IMR-90 (cell line): ENCODE measurements around the gene COL24A1. TPM values are rescaled to one million over a fixed set of nuclear protein-coding genes. Genes with fewer than 3 reads are reported as not detected.
A peak's percentile ranks its signal among the peaks of the same experiment; 100 is the strongest.

ENCODE experiments used
- ATAC-seq: fragments of 200-7000 bp; cut with Tn5 transposase; 2 replicates; pipeline ENCODE4 v1.9.1; 2020; ENCODE audit warnings: low read depth, mild to moderate bottlenecking, moderate library complexity
- BruUV-seq: library from RNA; stranded (reverse); fragments of 400-500 nt; replicated peaks from 2 replicates; lab custom pipeline; 2021; lab: Mats Ljungman, UMichigan
- CTCF ChIA-PET: fragments of 300-600 bp; formaldehyde crosslinking; extraction: SDS; loops from one replicate; lab custom pipeline; 2021; ENCODE audit warnings: antibody characterized with exemption; lab: Yijun Ruan, JAX
- POLR2A ChIA-PET: fragments of 300-600 bp; sonication (Branson Sonifier 250); formaldehyde crosslinking; loops from one replicate; lab custom pipeline; 2022; ENCODE audit warnings: antibody characterized with exemption; ENCODE audit not compliant: unreplicated experiment; lab: Charles Lee
- DNase-seq: peaks from one replicate; pipeline ENCODE4 v3.0.0; 2013
- H2AFZ ChIP-seq: replicated peaks from 2 replicates; pipeline ENCODE3; 2013; ENCODE audit warnings: low read length, mild to moderate bottlenecking; ENCODE audit not compliant: poor library complexity
- H2AK5ac ChIP-seq: 2 replicates; pipeline ENCODE4 v1.6.1; 2013; ENCODE audit warnings: low read depth, low read length, inconsistent platforms
- H2AK9ac ChIP-seq: replicated peaks from 2 replicates; pipeline ENCODE3; 2013; ENCODE audit warnings: mild to moderate bottlenecking, low read depth, low read length, moderate library complexity; ENCODE audit not compliant: poor library complexity
- H2BK120ac ChIP-seq: 2 replicates; pipeline ENCODE4 v1.6.1; 2013; ENCODE audit warnings: low read depth, low read length, inconsistent platforms
- H2BK15ac ChIP-seq: 3 replicates; pipeline ENCODE4 v1.6.1; 2013; ENCODE audit warnings: low read depth, low read length, inconsistent platforms
- H2BK20ac ChIP-seq: 2 replicates; pipeline ENCODE4 v1.6.1; 2013; ENCODE audit warnings: low read depth, mild to moderate bottlenecking, inconsistent platforms, low read length, moderate library complexity
- H2BK5ac ChIP-seq: 2 replicates; pipeline ENCODE4 v1.6.1; 2013; ENCODE audit warnings: mild to moderate bottlenecking, low read depth, low read length, inconsistent platforms; ENCODE audit not compliant: poor library complexity, severe bottlenecking
- H3K14ac ChIP-seq: replicated peaks from 2 replicates; pipeline ENCODE4 v1.6.1; 2013; ENCODE audit warnings: low read depth, low read length, inconsistent platforms
- H3K18ac ChIP-seq: 2 replicates; pipeline ENCODE4 v1.6.1; 2013; ENCODE audit warnings: low read depth, low read length, control low read depth
- H3K23ac ChIP-seq: 2 replicates; pipeline ENCODE4 v1.6.1; 2013; ENCODE audit warnings: low read depth, low read length, inconsistent platforms
- H3K27ac ChIP-seq: 2 replicates; pipeline ENCODE4 v1.5.1; 2013; ENCODE audit warnings: mild to moderate bottlenecking, control low read depth, low read length; ENCODE audit not compliant: insufficient read depth
- H3K27me3 ChIP-seq: 2 replicates; pipeline ENCODE4 v1.6.1; 2013; ENCODE audit warnings: low read length; ENCODE audit not compliant: control insufficient read depth, insufficient read depth
- H3K36me3 ChIP-seq: 2 replicates; pipeline ENCODE4 v1.6.1; 2013; ENCODE audit warnings: low read length, mixed read lengths; ENCODE audit not compliant: control insufficient read depth, insufficient read depth
- H3K4ac ChIP-seq: 2 replicates; pipeline ENCODE4 v1.6.1; 2013; ENCODE audit warnings: low read depth, low read length, inconsistent platforms
- H3K4me1 ChIP-seq: 2 replicates; pipeline ENCODE4 v1.6.1; 2013; ENCODE audit warnings: low read length, mixed read lengths; ENCODE audit not compliant: control insufficient read depth, insufficient read depth
- H3K4me2 ChIP-seq: 2 replicates; pipeline ENCODE4 v1.6.1; 2013; ENCODE audit warnings: low read depth, mild to moderate bottlenecking, control low read depth, low read length, moderate library complexity
- H3K4me3 ChIP-seq: 2 replicates; pipeline ENCODE4 v1.5.1; 2013; ENCODE audit warnings: low read depth, mild to moderate bottlenecking, control low read depth, low read length, moderate library complexity; ENCODE audit not compliant: insufficient read depth
- H3K56ac ChIP-seq: 2 replicates; pipeline ENCODE4 v1.6.1; 2013; ENCODE audit warnings: low read length, inconsistent platforms; ENCODE audit not compliant: insufficient read depth; ENCODE audit errors: extremely low read depth
- H3K79me1 ChIP-seq, 2 experiments: 2 replicates each; pipeline ENCODE4 v1.6.1; 2013; ENCODE audit warnings: low read length in 2 of 2, inconsistent platforms in 1 of 2, low read depth in 1 of 2
- H3K9ac ChIP-seq: 2 replicates; pipeline ENCODE4 v1.6.1; 2013; ENCODE audit warnings: low read depth, low read length, control low read depth
- H3K9me1 ChIP-seq: 2 replicates; pipeline ENCODE4 v1.6.1; 2013; ENCODE audit warnings: low read length, inconsistent platforms; ENCODE audit not compliant: insufficient read depth
- H3K9me3 ChIP-seq: 2 replicates; pipeline ENCODE4 v1.6.1; 2013; ENCODE audit warnings: low read length; ENCODE audit not compliant: control insufficient read depth, insufficient read depth
- H4K20me1 ChIP-seq: 2 replicates; pipeline ENCODE4 v1.6.1; 2013; ENCODE audit warnings: low read length, inconsistent platforms; ENCODE audit not compliant: insufficient read depth
- H4K5ac ChIP-seq: 2 replicates; pipeline ENCODE4 v1.6.1; 2013; ENCODE audit warnings: mild to moderate bottlenecking, low read depth, low read length, control low read depth
- H4K8ac ChIP-seq, 2 experiments: 2 replicates each; pipeline ENCODE4 v1.6.1; 2013; ENCODE audit warnings: low read depth in 2 of 2, low read length in 2 of 2, control low read depth in 1 of 2, inconsistent platforms in 1 of 2
- H4K91ac ChIP-seq: 2 replicates; pipeline ENCODE4 v1.6.1; 2013; ENCODE audit warnings: low read depth, low read length, inconsistent platforms; ENCODE audit not compliant: insufficient read depth
- CHD1 ChIP-seq: IDR thresholded peaks from 2 replicates; pipeline ENCODE4 v1.6.1; 2012; ENCODE audit warnings: low read depth, low read length, improper control_type of control experiment
- MAFK ChIP-seq: IDR thresholded peaks from 2 replicates; pipeline ENCODE4 v1.6.1; 2012; ENCODE audit warnings: low read depth, low read length, improper control_type of control experiment
- MAZ ChIP-seq: IDR thresholded peaks from 2 replicates; pipeline ENCODE4 v1.6.1; 2012; ENCODE audit warnings: low read depth, mild to moderate bottlenecking, low read length, improper control_type of control experiment, moderate library complexity, borderline replicate concordance
- MXI1 ChIP-seq: IDR thresholded peaks from 2 replicates; pipeline ENCODE4 v1.6.1; 2012; ENCODE audit warnings: low read depth, mild to moderate bottlenecking, low read length, moderate library complexity, borderline replicate concordance
- NFE2L2 ChIP-seq: fragments of 150-350 bp; IDR thresholded peaks from 2 replicates; pipeline ENCODE4 v1.6.1; 2016; ENCODE audit warnings: low read depth, mild to moderate bottlenecking, low read length
- POLR2A ChIP-seq: IDR thresholded peaks from 2 replicates; pipeline ENCODE4 v1.6.1; 2012; ENCODE audit warnings: mild to moderate bottlenecking, low read depth, low read length
- RAD21 ChIP-seq: IDR thresholded peaks from 2 replicates; pipeline ENCODE4 v1.6.1; 2012; ENCODE audit warnings: low read length, improper control_type of control experiment
- RFX5 ChIP-seq: IDR thresholded peaks from 2 replicates; pipeline ENCODE4 v1.8.0; 2012; ENCODE audit warnings: low read depth, mild to moderate bottlenecking, low read length, moderate library complexity
- WGBS, 2 experiments: methylation state at CpG; one replicate each; pipeline versions ENCODE4 v1.1.5 to v1.1.7; 2013; ENCODE audit warnings: missing lambda C conversion rate in 2 of 2; ENCODE audit not compliant: insufficient read length in 1 of 2; ENCODE audit errors: extremely low coverage in 2 of 2; 5-methylcytosine and 5-hydroxymethylcytosine counted together
- dilution Hi-C: fragments of 300-500 bp; cut with HindIII; formaldehyde crosslinking; loops from one replicate; pipeline ENCODE4 v1.14.3; 2018; ENCODE audit warnings: low sequenced_read_pairs; ENCODE audit not compliant: unreplicated experiment
- in situ Hi-C: fragments of 300-500 bp; cut with MboI; formaldehyde crosslinking; loops from 3 replicates; pipeline ENCODE4 v1.14.3; 2019; ENCODE audit warnings: low sequenced_read_pairs, inconsistent platforms, mixed read lengths
- intact Hi-C: fragments of 100-400 bp; cut with micrococcal nuclease; formaldehyde crosslinking; loops from 2 replicates; pipeline ENCODE4 v1.10.0; 2022
- polyA plus RNA-seq, 3 experiments: library from polyadenylated mRNA; depleted of rRNA; stranded (reverse); fragments of >200 nt; gene quantifications; 2 replicates each; pipeline ENCODE4 v1.2.3, GENCODE V29; 2012; ENCODE audit warnings: low replicate concordance in 1 of 3
- total RNA-seq: library from RNA; depleted of rRNA; stranded (reverse); fragments of >200 nt; gene quantifications from 2 replicates; pipeline ENCODE4 v1.2.3, GENCODE V29; 2012
- TF ChIP-seq, protein P1 (sequence below): fragments of 150-350 bp; IDR thresholded peaks from 2 replicates; pipeline ENCODE4 v1.6.1; 2016; ENCODE audit warnings: low read depth, mild to moderate bottlenecking, low read length, moderate library complexity, borderline replicate concordance
- TF ChIP-seq, protein P2 (sequence below): conservative IDR thresholded peaks from 2 replicates; pipeline ENCODE4 v1.5.1; 2012; ENCODE audit warnings: mild to moderate bottlenecking, low read depth, low read length, improper control_type of control experiment

Gene COL24A1
- total and polyA plus RNA-seq, 2 of the 4 experiments (the other 2 are of a cell fraction), result 1.4 to 2.2 TPM

DNA sequence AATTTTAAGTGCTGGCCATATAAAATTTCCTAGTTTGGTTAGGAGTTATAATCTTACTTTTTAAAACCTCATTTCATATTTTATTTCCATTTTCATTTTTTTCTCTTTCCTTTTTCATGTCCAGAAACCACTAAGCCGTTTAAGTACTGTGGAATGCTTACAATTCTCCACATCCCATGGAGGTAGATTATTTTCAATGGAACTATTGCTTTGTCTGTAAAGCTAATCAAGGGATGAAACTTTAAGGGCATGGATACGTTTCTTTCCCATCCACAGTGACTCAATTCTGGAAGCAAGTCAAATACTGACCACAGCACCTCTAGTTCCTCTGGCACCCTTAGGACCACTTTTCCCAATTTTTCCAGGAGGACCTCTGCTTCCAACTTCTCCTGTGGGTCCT lies 309.2 kb downstream of the COL24A1 start:
- Histone ChIP-seq H4K91ac (no peak overlapping the region; the same call in 1 of the 2 replicates), H3K79me1 (no peaks in the 10 kb centered on the region), H3K36me3 (no peaks in the 10 kb centered on the region), H4K20me1 (no peaks in the 10 kb centered on the region), H3K27me3 (no peaks in the 10 kb centered on the region), H3K14ac (no peak overlapping the region), H2BK15ac (no peak overlapping the region), H4K5ac (no peak overlapping the region), H3K4ac (0 out of 2 replicates have a peak overlapping the region, but pooled peaks have one; percentile 6), H3K27ac (no peak overlapping the region), H3K9ac (no peak overlapping the region), H3K4me3 (no peak overlapping the region), H3K23ac (no peak overlapping the region), H2BK5ac (no peak overlapping the region), H2AK5ac (no peak overlapping the region), H3K18ac (no peak overlapping the region), H3K9me3 (no peaks in the 10 kb centered on the region), H3K4me1 (peaks cover 4% of the 10 kb centered on the region; the same call in 1 of the 2 replicates), H2BK20ac (peak overlapping the region; percentile 48; the same call in 1 of the 2 replicates), H2AFZ (no peak overlapping the region), H2BK120ac (peak overlapping the region; percentile 9; the same call in 1 of the 2 replicates), H3K4me2 (no peak overlapping the region), H3K56ac (no peak overlapping the region), H3K9me1 (no peaks in the 10 kb centered on the region), H4K8ac (no peak overlapping the region), H2AK9ac (no peak overlapping the region)
- no peak for TF ChIP-seq POLR2A
- TF ChIP-seq, protein P1, sequence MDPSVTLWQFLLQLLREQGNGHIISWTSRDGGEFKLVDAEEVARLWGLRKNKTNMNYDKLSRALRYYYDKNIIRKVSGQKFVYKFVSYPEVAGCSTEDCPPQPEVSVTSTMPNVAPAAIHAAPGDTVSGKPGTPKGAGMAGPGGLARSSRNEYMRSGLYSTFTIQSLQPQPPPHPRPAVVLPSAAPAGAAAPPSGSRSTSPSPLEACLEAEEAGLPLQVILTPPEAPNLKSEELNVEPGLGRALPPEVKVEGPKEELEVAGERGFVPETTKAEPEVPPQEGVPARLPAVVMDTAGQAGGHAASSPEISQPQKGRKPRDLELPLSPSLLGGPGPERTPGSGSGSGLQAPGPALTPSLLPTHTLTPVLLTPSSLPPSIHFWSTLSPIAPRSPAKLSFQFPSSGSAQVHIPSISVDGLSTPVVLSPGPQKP, result no peak
- no peak for TF ChIP-seq MXI1
- TF ChIP-seq RAD21, result no peak
- TF ChIP-seq CHD1, result no peak
- TF ChIP-seq MAFK, result no peak
- no peak for TF ChIP-seq MAZ
- TF ChIP-seq, protein P2, sequence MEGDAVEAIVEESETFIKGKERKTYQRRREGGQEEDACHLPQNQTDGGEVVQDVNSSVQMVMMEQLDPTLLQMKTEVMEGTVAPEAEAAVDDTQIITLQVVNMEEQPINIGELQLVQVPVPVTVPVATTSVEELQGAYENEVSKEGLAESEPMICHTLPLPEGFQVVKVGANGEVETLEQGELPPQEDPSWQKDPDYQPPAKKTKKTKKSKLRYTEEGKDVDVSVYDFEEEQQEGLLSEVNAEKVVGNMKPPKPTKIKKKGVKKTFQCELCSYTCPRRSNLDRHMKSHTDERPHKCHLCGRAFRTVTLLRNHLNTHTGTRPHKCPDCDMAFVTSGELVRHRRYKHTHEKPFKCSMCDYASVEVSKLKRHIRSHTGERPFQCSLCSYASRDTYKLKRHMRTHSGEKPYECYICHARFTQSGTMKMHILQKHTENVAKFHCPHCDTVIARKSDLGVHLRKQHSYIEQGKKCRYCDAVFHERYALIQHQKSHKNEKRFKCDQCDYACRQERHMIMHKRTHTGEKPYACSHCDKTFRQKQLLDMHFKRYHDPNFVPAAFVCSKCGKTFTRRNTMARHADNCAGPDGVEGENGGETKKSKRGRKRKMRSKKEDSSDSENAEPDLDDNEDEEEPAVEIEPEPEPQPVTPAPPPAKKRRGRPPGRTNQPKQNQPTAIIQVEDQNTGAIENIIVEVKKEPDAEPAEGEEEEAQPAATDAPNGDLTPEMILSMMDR, result no peak
- no peak for TF ChIP-seq NFE2L2
- no peak for TF ChIP-seq RFX5
- ATAC-seq (no peak), DNase-seq (no peak)
- in situ Hi-C loops (no loop called here), dilution Hi-C loops (no loop called here), intact Hi-C loops (no loop called here)
- CTCF ChIA-PET, result interaction anchor here (0.9 to 1.3 kb wide), 2 partner anchors 139 to 161 kb away, joined by 3 to 5 read pairs; partner anchors contain the start of gene ZNHIT6
- POLR2A ChIA-PET, result no interaction called here
- BruUV-seq, result no TSS peak
- WGBS, 2 experiments, result no CpG with 5 or more reads among the region's 2 CpGs
